GM12878 (cell line): ENCODE results near the gene DYRK4. TPM values are rescaled to one million over a fixed set of nuclear protein-coding genes. Genes with fewer than 3 reads are reported as not detected.
A peak's percentile ranks its signal among the peaks of the same experiment; 100 is the strongest.

ENCODE experiments used
- ATAC-seq: fragments of 200-7000 bp; cut with Tn5 transposase; 3 replicates; pipeline ENCODE4 v1.9.1; 2020; ENCODE audit warnings: mild to moderate bottlenecking, moderate library complexity
- BruUV-seq: library from RNA; stranded (reverse); fragments of 400-500 nt; replicated peaks from 2 replicates; lab custom pipeline; 2021; lab: Mats Ljungman, UMichigan
- CTCF ChIA-PET: fragments of 300-600 bp; sonication (Branson Sonifier 250); formaldehyde crosslinking; extraction: SDS; loops from one replicate; lab custom pipeline; 2021; ENCODE audit warnings: inconsistent platforms; lab: Yijun Ruan, JAX
- POLR2A ChIA-PET: fragments of 350-600 bp; formaldehyde crosslinking; extraction: SDS; loops from one replicate; lab custom pipeline; 2021; ENCODE audit warnings: inconsistent platforms; lab: Charles Lee
- RAD21 ChIA-PET: fragments of 300-600 bp; sonication (Branson Sonifier 250); formaldehyde crosslinking; loops from one replicate; lab custom pipeline; 2023; ENCODE audit warnings: antibody characterized with exemption; ENCODE audit not compliant: unreplicated experiment; lab: Charles Lee
- SMC1A ChIA-PET: fragments of 300-600 bp; sonication (Branson Sonifier 250); formaldehyde crosslinking; loops from one replicate; lab custom pipeline; 2023; ENCODE audit not compliant: unreplicated experiment, uncharacterized antibody; lab: Charles Lee
- DNase-seq: peaks from one replicate; pipeline ENCODE4 v3.0.0-alpha.2; 2011; ENCODE audit warnings: low read depth, low spot score
- FAIRE-seq: peaks from 3 replicates; lab custom pipeline; 2011; peaks lifted over from hg19 to GRCh38; lab: Jason Lieb, UNC
- H2AFZ ChIP-seq: 2 replicates; pipeline ENCODE4 v1.6.0; 2011; ENCODE audit warnings: low read depth, low read length, control low read depth; ENCODE audit not compliant: control insufficient read depth
- H3K27ac ChIP-seq: 2 replicates; pipeline ENCODE4 v1.5.1; 2011; ENCODE audit warnings: control low read depth; ENCODE audit not compliant: control insufficient read depth, insufficient read depth
- H3K27me3 ChIP-seq, 2 experiments: replicated peaks in 1 of 2; 2 replicates each; pipeline versions ENCODE4 v1.6.0 to v1.6.1; 2011; ENCODE audit warnings: low read length in 1 of 2; ENCODE audit not compliant: control insufficient read depth in 2 of 2, insufficient read depth in 2 of 2
- H3K36me3 ChIP-seq, 2 experiments: 2 replicates each; pipeline ENCODE4 v1.5.1; 2011; ENCODE audit warnings: low read length in 1 of 2; ENCODE audit not compliant: control insufficient read depth in 2 of 2, insufficient read depth in 2 of 2
- H3K4me1 ChIP-seq: 2 replicates; pipeline ENCODE4 v1.6.1; 2011; ENCODE audit warnings: mild to moderate bottlenecking, low read length, moderate library complexity, mixed read lengths; ENCODE audit not compliant: control insufficient read depth, insufficient read depth
- H3K4me2 ChIP-seq: 2 replicates; pipeline ENCODE4 v1.6.0; 2011; ENCODE audit warnings: control low read depth; ENCODE audit not compliant: control insufficient read depth, insufficient read depth
- H3K4me3 ChIP-seq: fragments of 200-600 bp; sonication (generic); 2 replicates; pipeline ENCODE4 v1.5.1; 2016
- H3K79me2 ChIP-seq: 2 replicates; pipeline ENCODE4 v1.6.0; 2011; ENCODE audit warnings: low read length; ENCODE audit not compliant: control insufficient read depth, insufficient read depth
- H3K9ac ChIP-seq: 2 replicates; pipeline ENCODE4 v1.8.0; 2011; ENCODE audit warnings: low read length, control low read depth, mixed read lengths; ENCODE audit not compliant: control insufficient read depth, insufficient read depth
- H3K9me3 ChIP-seq: replicated peaks from 3 replicates; pipeline ENCODE4 v1.5.1; 2011; ENCODE audit warnings: mild to moderate bottlenecking, low read length; ENCODE audit not compliant: control insufficient read depth, insufficient read depth
- H4K20me1 ChIP-seq: 2 replicates; pipeline ENCODE4 v1.6.0; 2011; ENCODE audit not compliant: control insufficient read depth, insufficient read depth
- BHLHE40 ChIP-seq, 2 experiments: fragments of 450-650 bp in 1 of 2; IDR thresholded peaks; 2 replicates each; pipeline ENCODE4 v1.6.1; 2011 to 2017; ENCODE audit warnings: low read depth in 2 of 2, borderline replicate concordance in 1 of 2, improper control_type of control experiment in 1 of 2, low read length in 1 of 2, mild to moderate bottlenecking in 1 of 2
- CHD4 ChIP-seq: fragments of 200-600 bp; sonication (generic); IDR thresholded peaks from 2 replicates; pipeline ENCODE4 v1.6.1; 2016; ENCODE audit warnings: mild to moderate bottlenecking
- FOS ChIP-seq: IDR thresholded peaks from 3 replicates; pipeline ENCODE4 v1.6.1; 2011; ENCODE audit warnings: borderline replicate concordance; ENCODE audit not compliant: insufficient read length; ENCODE audit errors: extremely low read depth
- FOXM1 ChIP-seq: IDR thresholded peaks from 2 replicates; pipeline ENCODE4 v1.6.1; 2012; ENCODE audit warnings: low read depth, mild to moderate bottlenecking, inconsistent platforms, low read length, moderate library complexity
- GATAD2B ChIP-seq: fragments of 450-650 bp; conservative IDR thresholded peaks from 2 replicates; pipeline ENCODE4 v1.6.1; 2017; ENCODE audit warnings: low read depth, mild to moderate bottlenecking, moderate library complexity
- IRF4 ChIP-seq: IDR thresholded peaks from 2 replicates; pipeline ENCODE4 v1.6.1; 2011; ENCODE audit warnings: low read depth, low read length
- KDM1A ChIP-seq: fragments of 200-600 bp; sonication (generic); IDR thresholded peaks from 2 replicates; pipeline ENCODE4 v1.6.1; 2016; ENCODE audit warnings: borderline replicate concordance
- LARP7 ChIP-seq: fragments of 450-650 bp; IDR thresholded peaks from 2 replicates; pipeline ENCODE4 v1.6.1; 2017; ENCODE audit warnings: mild to moderate bottlenecking
- MAX ChIP-seq: IDR thresholded peaks from 2 replicates; pipeline ENCODE4 v1.6.1; 2012; ENCODE audit warnings: low read depth, low read length, improper control_type of control experiment
- MYC ChIP-seq: IDR thresholded peaks from 2 replicates; pipeline ENCODE4 v1.6.1; 2011; ENCODE audit warnings: mild to moderate bottlenecking, low read length, moderate library complexity, inconsistent platforms; ENCODE audit not compliant: insufficient read depth, insufficient replicate concordance, insufficient read length, severe bottlenecking
- NR2C2 ChIP-seq: IDR thresholded peaks from 2 replicates; pipeline ENCODE4 v1.6.1; 2011; ENCODE audit warnings: borderline replicate concordance, low read depth; ENCODE audit not compliant: control insufficient read depth, insufficient read length
- NR2F1 ChIP-seq: fragments of 450-650 bp; conservative IDR thresholded peaks from 2 replicates; pipeline ENCODE4 v1.6.1; 2017; ENCODE audit warnings: mild to moderate bottlenecking
- PKNOX1 ChIP-seq: fragments of 450-650 bp; IDR thresholded peaks from 2 replicates; pipeline ENCODE4 v1.6.1; 2016; ENCODE audit warnings: mild to moderate bottlenecking
- RAD21 ChIP-seq: IDR thresholded peaks from 2 replicates; pipeline ENCODE4 v1.6.1; 2011; ENCODE audit warnings: mild to moderate bottlenecking, low read depth, low read length, moderate library complexity; ENCODE audit not compliant: insufficient read depth
- SMC3 ChIP-seq: IDR thresholded peaks from 2 replicates; pipeline ENCODE4 v1.6.1; 2011; ENCODE audit warnings: low read length, improper control_type of control experiment, borderline replicate concordance
- SPI1 ChIP-seq: IDR thresholded peaks from 2 replicates; pipeline ENCODE4 v1.6.1; 2011; ENCODE audit warnings: low read depth, mild to moderate bottlenecking, low read length, moderate library complexity, borderline replicate concordance; ENCODE audit not compliant: insufficient read depth
- SREBF2 ChIP-seq: IDR thresholded peaks from 2 replicates; pipeline ENCODE4 v1.6.1; 2012; ENCODE audit warnings: mild to moderate bottlenecking, low read length
- SUZ12 ChIP-seq: fragments of 200-600 bp; sonication (generic); IDR thresholded peaks from one replicate; pipeline ENCODE4 v1.6.1; 2018; ENCODE audit warnings: antibody characterized with exemption, mild to moderate bottlenecking; ENCODE audit not compliant: unreplicated experiment
- TARDBP ChIP-seq: IDR thresholded peaks from 2 replicates; pipeline ENCODE4 v1.6.1; 2016; ENCODE audit warnings: borderline replicate concordance
- TCF7 ChIP-seq: IDR thresholded peaks from 2 replicates; pipeline ENCODE4 v1.6.1; 2014; ENCODE audit warnings: antibody characterized with exemption, borderline replicate concordance
- YBX1 ChIP-seq: fragments of 450-650 bp; IDR thresholded peaks from 2 replicates; pipeline ENCODE4 v1.6.1; 2016; ENCODE audit warnings: antibody characterized with exemption
- ZBED1 ChIP-seq: IDR thresholded peaks from 2 replicates; pipeline ENCODE4 v1.6.1; 2016; ENCODE audit warnings: borderline replicate concordance
- ZNF217 ChIP-seq: fragments of 450-650 bp; IDR thresholded peaks from 2 replicates; pipeline ENCODE4 v1.6.1; 2017; ENCODE audit warnings: antibody characterized with exemption, mild to moderate bottlenecking
- ZSCAN29 ChIP-seq: fragments of 450-650 bp; IDR thresholded peaks from 2 replicates; pipeline ENCODE4 v1.6.1; 2017; ENCODE audit warnings: mild to moderate bottlenecking, moderate library complexity
- ZZZ3 ChIP-seq: IDR thresholded peaks from 2 replicates; pipeline ENCODE4 v1.6.1; 2011; ENCODE audit warnings: low read depth; ENCODE audit not compliant: control insufficient read depth, insufficient read length
- WGBS: methylation state at CpG from one replicate; pipeline ENCODE4 v1.1.6; 2016; ENCODE audit warnings: low lambda C conversion rate; ENCODE audit not compliant: insufficient replicate concordance, insufficient coverage; ENCODE audit errors: missing lambda C conversion rate; 5-methylcytosine and 5-hydroxymethylcytosine counted together
- in situ Hi-C: fragments of 300-500 bp; cut with MboI; formaldehyde crosslinking; loops from 9 replicates; pipeline ENCODE4 v1.14.3; 2018; ENCODE audit warnings: mixed read lengths
- intact Hi-C: fragments of 100-400 bp; cut with micrococcal nuclease; formaldehyde crosslinking; loops from one replicate; pipeline ENCODE4 v1.14.2; 2022; ENCODE audit not compliant: unreplicated experiment
- polyA plus RNA-seq, 11 experiments: library from polyadenylated mRNA; depleted of rRNA in 4 of 11; unstranded in 6 of 11; stranded (reverse) in 5 of 11; fragments of >200 nt; fragmentation: Nextera tagmentation in 4 of 11; fragmentation: Illumina TruSeq in 1 of 11; extraction: Ambion mirVana in 4 of 11; extraction: Trizol in 1 of 11; gene quantifications; 1 replicate in 1 of 11; 2 replicates in 10 of 11; pipeline versions ENCODE4 v1.2.1 to v1.2.3, GENCODE V29; 2011 to 2016; ENCODE audit warnings: inconsistent platforms in 2 of 11, missing spikeins in 2 of 11, low read depth in 1 of 11
- total RNA-seq, 4 experiments: library from RNA; depleted of rRNA in 3 of 4; stranded (reverse); fragments of >200 nt in 3 of 4; fragmentation: Illumina TruSeq in 1 of 4; extraction: Trizol in 1 of 4; gene quantifications; 2 replicates each; pipeline versions ENCODE4 v1.2.1 to v1.2.3, GENCODE V29; 2013 to 2021

The DYRK4 gene
- total and polyA plus RNA-seq, 10 of the 15 experiments (the other 5 are each of a cell fraction or from before 2014, with no cell fraction given): 30.8 to 66.7 (median 46.8) TPM

DNA sequence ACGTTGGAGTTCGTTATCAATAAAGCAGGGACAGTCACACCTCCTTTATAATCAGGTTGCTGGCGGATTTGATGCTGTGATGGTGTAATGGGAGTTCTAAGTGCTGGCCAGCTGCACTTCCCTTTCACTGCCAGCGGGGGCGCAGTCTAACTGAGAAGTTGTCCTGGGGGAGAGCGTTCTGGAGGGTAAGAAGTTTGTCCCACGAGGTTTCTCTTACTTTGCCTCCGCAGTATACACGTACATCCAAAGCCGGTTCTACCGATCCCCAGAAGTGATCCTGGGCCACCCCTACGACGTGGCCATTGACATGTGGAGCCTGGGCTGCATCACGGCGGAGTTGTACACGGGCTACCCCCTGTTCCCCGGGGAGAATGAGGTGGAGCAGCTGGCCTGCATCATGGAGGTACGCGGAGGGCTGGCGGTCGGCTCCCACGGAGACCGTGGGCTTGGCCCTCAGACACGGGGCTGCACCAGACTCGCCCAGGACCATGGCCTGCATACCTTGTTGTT lies 42.7 kb downstream of the DYRK4 start:
- Histone ChIP-seq H3K27me3 (no peaks in the 10 kb centered on the region), H3K4me1 (no peaks in the 10 kb centered on the region), H2AFZ (peak overlapping the region; percentile 93), H3K79me2 (peaks cover 9% of the 10 kb centered on the region), H3K36me3 (no peaks in the 10 kb centered on the region), H3K9ac (peak overlapping the region; percentile 84), H3K27ac (peak overlapping the region; percentile 65), H3K9me3 (no peaks in the 10 kb centered on the region), H4K20me1 (no peaks in the 10 kb centered on the region), H3K4me3 (peak overlapping the region; percentile 78), H3K4me2 (peak overlapping the region; percentile 58; the same call in 1 of the 2 replicates)
- ATAC-seq (peak; percentile 97), FAIRE-seq (peak; percentile 87), DNase-seq (peak; percentile 68)
- ChIA-PET POLR2A (no interaction called here), CTCF (interaction anchor here (0.6 to 5.1 kb wide), 16 partner anchors 8 to 665 kb away, joined by 3 to 30 read pairs (median 4); partner anchors contain the start of genes AKAP3 and NDUFA9), SMC1A (interaction anchor here (0.6 to 1.7 kb wide), 8 partner anchors 14 to 153 kb away, joined by 3 to 7 read pairs (median 3); partner anchors contain the start of genes AKAP3 and NDUFA9), RAD21 (interaction anchor here (1.2 to 2.7 kb wide), 3 partner anchors 16 to 44 kb away, joined by 3 to 14 read pairs (median 4); partner anchors contain the start of genes AKAP3 and NDUFA9)
- WGBS: under 1% methylated on average over 25 of the region's 25 CpGs
- in situ Hi-C loops: no loop called here
- intact Hi-C loops: loop anchor here (2.0 to 10.0 kb wide), 2 partner anchors 44 to 150 kb away; partner anchors contain the start of genes AKAP3 and NDUFA9
- BruUV-seq: no TSS peak
- TF ChIP-seq RAD21 (peak; percentile 73), CHD4 (no peak), SUZ12 (no peak), SMC3 (peak; percentile 53; the same call in 1 of the 2 replicates), KDM1A (no peak), MYC (peak; percentile 68), ZBED1 (no peak), ZNF217 (no peak), BHLHE40 (IDR thresholded peaks at IDR 0.05; ENCODE audit: borderline replicate concordance in 1 of 2, low read depth in 2 of 2, low read length in 1 of 2) (peak in 1 of 2 experiments; percentile 47; a peak in 2 of 4 replicates), NR2F1 (no peak), FOXM1 (no peak), TARDBP (no peak), SPI1 (peak; percentile 62; the same call in 1 of the 2 replicates), YBX1 (no peak), NR2C2 (no peak), SREBF2 (no peak), LARP7 (0 out of 2 replicates have a peak, but pooled peaks have one; percentile 66), ZZZ3 (no peak), PKNOX1 (peak; percentile 7; the same call in 1 of the 2 replicates), GATAD2B (peak; percentile 75), MAX (peak; percentile 48; the same call in 1 of the 2 replicates), FOS (no peak), ZSCAN29 (peak; percentile 81), TCF7 (no peak), IRF4 (0 out of 2 replicates have a peak, but pooled peaks have one; percentile 13)
